ENCODE data around the gene TNFRSF17. TPM values are rescaled to one million over a fixed set of nuclear protein-coding genes. Genes with fewer than 3 reads are reported as not detected.

Gene TNFRSF17
- total and polyA plus RNA-seq, 2 donors (not counting 3 experiments of a cell fraction or from before 2014, with no cell fraction given), result not detected

DNA sequence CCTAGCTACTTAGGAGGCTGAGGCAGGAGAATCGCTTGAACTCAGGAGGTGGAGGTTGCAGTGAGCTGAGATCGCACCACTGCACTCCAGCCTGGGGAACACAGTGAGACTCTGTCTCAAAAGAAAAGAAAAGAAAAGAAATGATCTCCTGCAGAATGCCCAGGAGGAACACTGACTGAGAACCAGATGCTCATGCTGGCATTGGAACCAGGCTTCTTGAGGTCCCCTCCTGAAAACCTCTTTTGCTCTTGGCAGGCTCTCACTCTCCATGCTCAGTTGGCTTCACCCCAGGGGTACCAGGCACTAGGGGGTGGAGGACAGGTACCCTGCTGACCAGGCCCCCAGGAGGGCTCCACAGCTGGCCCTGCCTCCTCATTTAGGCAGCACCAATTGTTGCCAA is 8.5 kb upstream of the TNFRSF17 start:
- intact Hi-C loops (cut with micrococcal nuclease) (no loop called here), dilution Hi-C loops (cut with MboI; ENCODE audit: extremely low pct_ligation_motif_present, low sequenced_read_pairs) (no loop called here)
- H3K9me1 ChIP-seq (replicated peaks; ENCODE audit: control insufficient read depth, extremely low read depth, insufficient read depth, low read length), result no peaks in the 10 kb centered on the region
- FAIRE-seq (no peak), DNase-seq (ENCODE audit: low read depth, low spot score) (no peak)
- no peaks in the 10 kb centered on the region for H3K36me3 ChIP-seq (ENCODE audit: control insufficient read depth in 2 of 2, extremely low read depth in 1 of 2, insufficient read depth in 2 of 2, low read length in 2 of 2)
- no TSS peak for BruUV-seq (replicated peaks)
- H3K4me2 ChIP-seq (ENCODE audit: insufficient read depth, low read length), result no peak overlapping the region
- H3K27ac ChIP-seq (ENCODE audit: insufficient read depth, low read depth, low read length), result no peak overlapping the region
- H3K4me3 ChIP-seq (replicated peaks in 1 of 3; ENCODE audit: insufficient read depth in 1 of 3, low read depth in 1 of 3, low read length in 3 of 3), result no peak overlapping the region
- ChIA-PET POLR2A (no interaction called here), CTCF (no interaction called here)
- no peaks in the 10 kb centered on the region for H3K79me2 ChIP-seq (ENCODE audit: control insufficient read depth, insufficient read depth, low read length)
- H3K9ac ChIP-seq (replicated peaks; ENCODE audit: extremely low read depth, insufficient read depth, low read length), result no peak overlapping the region
- no peaks in the 10 kb centered on the region for H3K9me3 ChIP-seq (replicated peaks; ENCODE audit: control insufficient read depth, insufficient read depth, low read length)
- TF ChIP-seq EZH2 (IDR thresholded peaks at IDR 0.05; ENCODE audit: borderline replicate concordance, low read depth, low read length, severe bottlenecking), result no peak
- TF ChIP-seq MYC (IDR thresholded peaks at IDR 0.05; ENCODE audit: low read depth, low read length), result no peak
- TF ChIP-seq JUN (IDR thresholded peaks at IDR 0.05; ENCODE audit: borderline replicate concordance, insufficient read depth, insufficient read length, low read depth), result no peak
- no peak for TF ChIP-seq MAX (IDR thresholded peaks at IDR 0.05; ENCODE audit: insufficient read depth, insufficient read length)
- TF ChIP-seq POLR2AphosphoS5 (IDR thresholded peaks at IDR 0.05; ENCODE audit: insufficient read depth, low read depth, low read length), result no peak
- TF ChIP-seq CTCF (IDR thresholded peaks at IDR 0.05; ENCODE audit: extremely low read depth in 1 of 2, insufficient read depth in 1 of 2, low read depth in 1 of 2, low read length in 2 of 2), result no peak
- no peaks in the 10 kb centered on the region for H3K4me1 ChIP-seq (ENCODE audit: control insufficient read depth, extremely low read depth, insufficient read depth, low read length)
- H3K27me3 ChIP-seq (ENCODE audit: control insufficient read depth in 2 of 2, insufficient read depth in 2 of 2, low read length in 2 of 2), result no peaks in the 10 kb centered on the region
- no peak overlapping the region for H2AFZ ChIP-seq (ENCODE audit: low read depth, low read length)
- H4K20me1 ChIP-seq (replicated peaks; ENCODE audit: control insufficient read depth, extremely low read depth, insufficient read depth, low read length), result no peaks in the 10 kb centered on the region
